ENCODE data around the gene JAGN1. TPM values are rescaled to one million over a fixed set of nuclear protein-coding genes. Genes with fewer than 3 reads are reported as not detected.
"Not testable (repeated sequence)": the region's sequence is repeated elsewhere in the genome, so short reads cannot be mapped to it uniquely, and the experiment has no call there.

Gene JAGN1
- total RNA-seq, 1 donor from 2014 or later, result 31.1 TPM

GRCh38 chr3:9867106-9867505 is 23.3 kb upstream of the JAGN1 start:
- DNase-seq (ENCODE audit: low read depth), result no peak

- no peak for DNase-seq (ENCODE audit: low read depth)
Observed at GRCh38 chr3:9869955-9870354, 20.5 kb upstream of the JAGN1 start.

GRCh38 chr3:9870978-9871377 is 19.4 kb upstream of the JAGN1 start:
- DNase-seq (ENCODE audit: low read depth), result peak; percentile 43

GRCh38 chr3:9872067-9872466 is 18.3 kb upstream of the JAGN1 start:
- DNase-seq (ENCODE audit: low read depth), result not testable (repeated sequence)

- DNase-seq (ENCODE audit: low read depth), result no peak
Observed at GRCh38 chr3:9875448-9875847, 15.0 kb upstream of the JAGN1 start.

- not testable (repeated sequence) for DNase-seq (ENCODE audit: low read depth)
Observed at GRCh38 chr3:9876255-9876654, 14.2 kb upstream of the JAGN1 start.

DNA sequence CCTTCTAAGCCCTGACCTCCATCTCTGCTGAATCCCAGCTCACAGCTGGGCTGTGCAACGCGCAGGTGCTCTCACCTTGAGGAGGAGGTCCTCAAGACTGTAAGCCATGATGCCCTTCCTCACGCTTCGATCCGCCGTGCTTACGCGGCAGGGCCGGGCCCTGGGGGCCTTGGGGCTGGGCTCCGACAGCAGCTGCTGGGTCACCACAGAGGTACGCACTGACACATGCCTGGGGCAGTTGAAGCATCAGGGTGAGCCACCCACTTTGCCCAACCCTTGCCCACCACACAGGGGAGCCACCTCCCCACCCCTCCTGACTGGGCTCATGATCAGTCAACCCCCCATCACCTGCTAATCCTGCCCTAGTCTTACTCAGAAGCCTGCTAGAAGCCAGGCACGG is 13.4 kb upstream of the JAGN1 start:
- DNase-seq (ENCODE audit: low read depth), result no peak

DNA sequence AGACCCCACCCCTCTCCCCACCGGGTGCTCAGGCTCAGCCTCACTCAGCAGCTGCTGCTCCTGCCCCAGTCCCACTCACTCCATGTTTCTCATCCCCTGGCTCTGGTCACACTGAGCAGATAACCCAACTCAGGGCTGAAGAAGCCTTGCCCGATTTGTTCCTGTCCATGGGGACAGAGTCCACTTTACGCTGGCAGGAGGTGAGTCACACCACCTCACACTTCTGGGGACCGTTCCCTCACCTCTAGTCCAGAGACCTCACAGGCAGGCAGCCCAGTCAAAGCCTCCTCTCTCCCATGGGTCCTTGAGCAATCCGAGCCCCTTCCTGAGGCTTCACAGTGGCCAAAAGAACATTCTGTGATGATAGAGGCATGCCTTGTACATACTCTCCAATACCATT is 11.7 kb upstream of the JAGN1 start:
- DNase-seq (ENCODE audit: low read depth), result peak; percentile 46

GRCh38 chr3:9879830-9880549 is 10.4 kb upstream of the JAGN1 start, which contains the start of gene CIDEC:
Gene CIDEC (minus strand): TSS chr3:9880253. CDS start chr3:9878486, 1,767 bp downstream.
- no peak for DNase-seq (ENCODE audit: low read depth)

DNA sequence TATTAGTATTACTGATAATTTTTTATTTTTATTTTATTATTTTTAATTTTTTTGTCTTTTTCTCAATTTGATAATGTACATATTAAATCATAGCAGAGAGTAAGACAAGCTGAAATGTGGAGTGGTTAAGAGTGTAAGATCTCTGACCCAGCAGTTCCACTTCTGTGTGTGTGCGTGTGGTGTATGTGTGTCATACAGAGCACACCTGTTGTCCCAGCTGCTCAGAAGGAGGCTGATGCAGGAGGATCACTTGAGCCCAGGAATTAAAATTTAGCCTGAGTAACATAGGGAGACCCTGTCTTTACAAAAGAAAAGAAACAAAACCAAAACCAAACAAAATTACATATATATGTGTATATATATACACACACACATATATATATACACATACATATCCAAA is 9.0 kb upstream of the JAGN1 start:
- no peak for DNase-seq (ENCODE audit: low read depth)

DNA sequence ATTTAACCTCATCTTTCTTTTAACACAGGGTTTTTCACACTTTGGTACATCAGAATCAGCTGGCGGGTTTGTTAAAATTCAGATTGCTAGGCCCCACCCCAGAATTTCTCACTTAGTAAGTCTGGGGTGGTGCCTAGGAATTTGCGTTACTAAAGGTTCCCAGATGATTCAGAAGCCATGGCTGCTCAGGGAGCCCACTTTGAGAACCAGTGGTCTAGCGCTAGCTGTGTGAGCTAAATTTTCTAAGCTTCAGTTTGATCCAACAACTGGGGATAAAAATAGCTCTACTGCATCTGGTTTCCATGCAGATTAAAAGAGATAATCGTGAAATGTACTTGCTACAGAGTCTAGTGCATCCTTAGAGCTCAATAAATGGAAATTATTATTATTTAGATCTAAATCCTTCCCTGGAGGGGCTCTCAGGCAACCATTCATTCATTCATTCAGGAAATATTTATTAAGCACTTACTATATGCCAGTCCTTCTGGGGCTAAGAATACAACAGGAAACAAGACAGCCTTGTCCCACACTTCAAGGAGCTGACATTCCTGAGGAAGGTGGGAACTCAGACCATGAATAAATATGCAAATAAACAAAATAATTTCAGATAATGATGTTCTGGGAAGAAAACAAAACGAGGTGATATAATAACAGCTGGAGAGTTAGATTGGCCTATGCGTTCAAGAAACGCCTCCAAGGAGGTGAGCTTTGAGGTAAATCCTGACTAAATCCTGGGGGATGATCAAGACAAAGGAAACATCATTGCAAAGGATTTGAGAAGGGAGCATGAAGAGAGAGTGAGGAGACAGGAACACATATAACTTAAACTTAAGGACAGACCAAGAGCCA is 6.5 kb upstream of the JAGN1 start:
- no peak for DNase-seq (ENCODE audit: low read depth)

GRCh38 chr3:9884555-9885165 is 5.8 kb upstream of the JAGN1 start:
- peak; percentile 82 for DNase-seq (ENCODE audit: low read depth)

GRCh38 chr3:9886328-9886727 is 4.1 kb upstream of the JAGN1 start:
- no peak for DNase-seq (ENCODE audit: low read depth)

GRCh38 chr3:9887480-9887879 is 2.9 kb upstream of the JAGN1 start:
- DNase-seq (ENCODE audit: low read depth), result no peak

- DNase-seq (ENCODE audit: low read depth), result no peak
Observed at GRCh38 chr3:9888540-9888939, 1.9 kb upstream of the JAGN1 start.

- DNase-seq (ENCODE audit: low read depth), result no peak
Observed at GRCh38 chr3:9889405-9889804, 1.0 kb upstream of the JAGN1 start.

GRCh38 chr3:9891072-9891622 is 737 bp downstream of the JAGN1 start:
- no peak for DNase-seq (ENCODE audit: low read depth)

GRCh38 chr3:9893739-9894138 is 3.3 kb downstream of the JAGN1 start:
- DNase-seq (ENCODE audit: low read depth), result no peak

DNA sequence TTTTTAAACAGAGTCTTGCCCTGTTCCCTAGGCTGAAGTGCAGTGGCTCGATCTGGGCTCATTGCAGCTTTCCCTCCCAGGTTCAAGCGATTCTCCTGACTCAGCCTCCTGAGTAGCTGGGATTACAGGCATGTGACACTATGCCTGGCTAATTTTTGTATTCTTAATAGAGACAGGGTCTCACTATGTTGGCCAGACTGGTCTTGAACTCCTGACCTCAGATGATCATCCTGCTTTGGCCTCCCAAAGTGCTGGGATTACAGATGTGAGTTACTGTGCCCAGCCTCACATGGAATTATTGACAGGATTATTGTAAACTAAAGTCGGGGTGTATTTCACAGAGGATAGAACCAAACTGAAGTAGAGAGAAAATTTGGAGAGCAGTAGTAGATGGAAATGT is 5.3 kb downstream of the JAGN1 start:
- DNase-seq (ENCODE audit: low read depth), result not testable (repeated sequence)

- DNase-seq (ENCODE audit: low read depth), result peak; percentile 78
Observed at GRCh38 chr3:9896755-9897407, 6.5 kb downstream of the JAGN1 start.
